HepG2 (cell line): ENCODE results near the gene NEDD4. TPM values are rescaled to one million over a fixed set of nuclear protein-coding genes. Genes with fewer than 3 reads are reported as not detected.

Experiments
- ATF1 ChIP-seq: IDR thresholded peaks from 2 replicates; pipeline ENCODE4 v1.6.1; 2016; ENCODE audit warnings: mild to moderate bottlenecking, control low read depth
- GTF3A ChIP-seq: sonication (generic); formaldehyde crosslinking; conservative IDR thresholded peaks from 2 replicates; pipeline ENCODE4 v1.4.0; 2020; ENCODE audit warnings: mild to moderate bottlenecking, missing genetic modification reagents
- HMG20B ChIP-seq: conservative IDR thresholded peaks from 2 replicates; pipeline ENCODE4 v1.6.1; 2016; ENCODE audit warnings: missing genetic modification reagents, missing compliant biosample characterization
- KDM5A ChIP-seq: fragments of 200-600 bp; sonication (generic); IDR thresholded peaks from 2 replicates; pipeline ENCODE4 v1.7.0; 2018; ENCODE audit warnings: antibody characterized with exemption, mild to moderate bottlenecking, low read length, borderline replicate concordance
- KLF15 ChIP-seq: sonication (generic); formaldehyde crosslinking; IDR thresholded peaks from 2 replicates; pipeline ENCODE4 v1.8.1; 2023; ENCODE audit warnings: borderline replicate concordance, mild to moderate bottlenecking, inconsistent platforms, missing genetic modification reagents, mixed read lengths
- MED13 ChIP-seq: sonication (generic); formaldehyde crosslinking; IDR thresholded peaks from 2 replicates; pipeline ENCODE4 v1.5.0; 2020; ENCODE audit warnings: missing genetic modification reagents
- NKX3-1 ChIP-seq: sonication (generic); formaldehyde crosslinking; IDR thresholded peaks from 2 replicates; pipeline ENCODE4 v1.5.0; 2020; ENCODE audit warnings: missing genetic modification reagents
- ZBTB3 ChIP-seq: sonication (generic); formaldehyde crosslinking; IDR thresholded peaks from 2 replicates; pipeline ENCODE4 v1.4.0; 2020; ENCODE audit warnings: low read depth, mild to moderate bottlenecking, moderate library complexity, missing genetic modification reagents, borderline replicate concordance
- ZKSCAN8 ChIP-seq: IDR thresholded peaks from 2 replicates; pipeline ENCODE4 v1.6.1; 2016; ENCODE audit warnings: borderline replicate concordance, missing genetic modification reagents, missing compliant biosample characterization
- ZNF10 ChIP-seq: sonication (generic); formaldehyde crosslinking; IDR thresholded peaks from 2 replicates; pipeline ENCODE4 v1.4.0; 2020; ENCODE audit warnings: mild to moderate bottlenecking, low read depth, missing genetic modification reagents, borderline replicate concordance
- ZNF354B ChIP-seq: sonication (generic); formaldehyde crosslinking; IDR thresholded peaks from 2 replicates; pipeline ENCODE4 v1.8.0; 2022; ENCODE audit warnings: mild to moderate bottlenecking, missing genetic modification reagents
- ZNF552 ChIP-seq: sonication (generic); formaldehyde crosslinking; IDR thresholded peaks from 2 replicates; pipeline ENCODE4 v1.9.0; 2022; ENCODE audit warnings: missing genetic modification reagents, mild to moderate bottlenecking, borderline replicate concordance
- ZNF569 ChIP-seq: sonication (generic); formaldehyde crosslinking; IDR thresholded peaks from 2 replicates; pipeline ENCODE4 v1.5.0; 2020; ENCODE audit warnings: mild to moderate bottlenecking, missing genetic modification reagents, moderate library complexity, borderline replicate concordance
- ZNF775 ChIP-seq: sonication (generic); formaldehyde crosslinking; IDR thresholded peaks from 2 replicates; pipeline ENCODE4 v1.4.0; 2020; ENCODE audit warnings: missing genetic modification reagents, mild to moderate bottlenecking, moderate library complexity, borderline replicate concordance
- polyA plus RNA-seq, 8 experiments: library from polyadenylated mRNA; depleted of rRNA in 3 of 8; stranded (reverse) in 7 of 8; unstranded in 1 of 8; fragments of >200 nt; fragmentation: Illumina TruSeq in 4 of 8; extraction: Trizol in 4 of 8; gene quantifications; 2 replicates each; pipeline versions ENCODE4 v1.2.1 to v1.2.3, GENCODE V29; 2011 to 2016; ENCODE audit warnings: low read depth in 4 of 8, missing spikeins in 1 of 8, mixed read lengths in 1 of 8; ENCODE audit not compliant: insufficient read depth in 1 of 8
- total RNA-seq, 5 experiments: library from RNA; depleted of rRNA; stranded (reverse); fragments of >200 nt; fragmentation: Illumina TruSeq; extraction: Trizol; gene quantifications; 2 replicates each; pipeline ENCODE4 v1.2.3, GENCODE V29; 2016; ENCODE audit warnings: low read depth in 1 of 5
- TF ChIP-seq, protein P1 (sequence below): sonication (generic); formaldehyde crosslinking; IDR thresholded peaks from 2 replicates; pipeline ENCODE4 v1.4.0; 2020; ENCODE audit warnings: missing genetic modification reagents, borderline replicate concordance
- TF ChIP-seq, protein P2 (sequence below): sonication (generic); formaldehyde crosslinking; IDR thresholded peaks from 2 replicates; pipeline ENCODE4 v1.5.1; 2020; ENCODE audit warnings: missing genetic modification reagents, mild to moderate bottlenecking, borderline replicate concordance
- TF ChIP-seq, protein P3 (sequence below): IDR thresholded peaks from 2 replicates; pipeline ENCODE4 v1.6.1; 2016; ENCODE audit warnings: missing genetic modification reagents, missing compliant biosample characterization
- TF ChIP-seq, protein P4 (sequence below): sonication (generic); formaldehyde crosslinking; IDR thresholded peaks from 2 replicates; pipeline ENCODE4 v1.4.0; 2020; ENCODE audit warnings: missing genetic modification reagents
- TF ChIP-seq, protein P5 (sequence below): sonication (generic); formaldehyde crosslinking; IDR thresholded peaks from 2 replicates; pipeline ENCODE4 v1.4.0; 2020; ENCODE audit warnings: missing genetic modification reagents

Gene NEDD4
- total and polyA plus RNA-seq, 2 of the 13 experiments (the other 11 are each of a cell fraction or from before 2014, with no cell fraction given) = 10.4 to 13.0 TPM

DNA sequence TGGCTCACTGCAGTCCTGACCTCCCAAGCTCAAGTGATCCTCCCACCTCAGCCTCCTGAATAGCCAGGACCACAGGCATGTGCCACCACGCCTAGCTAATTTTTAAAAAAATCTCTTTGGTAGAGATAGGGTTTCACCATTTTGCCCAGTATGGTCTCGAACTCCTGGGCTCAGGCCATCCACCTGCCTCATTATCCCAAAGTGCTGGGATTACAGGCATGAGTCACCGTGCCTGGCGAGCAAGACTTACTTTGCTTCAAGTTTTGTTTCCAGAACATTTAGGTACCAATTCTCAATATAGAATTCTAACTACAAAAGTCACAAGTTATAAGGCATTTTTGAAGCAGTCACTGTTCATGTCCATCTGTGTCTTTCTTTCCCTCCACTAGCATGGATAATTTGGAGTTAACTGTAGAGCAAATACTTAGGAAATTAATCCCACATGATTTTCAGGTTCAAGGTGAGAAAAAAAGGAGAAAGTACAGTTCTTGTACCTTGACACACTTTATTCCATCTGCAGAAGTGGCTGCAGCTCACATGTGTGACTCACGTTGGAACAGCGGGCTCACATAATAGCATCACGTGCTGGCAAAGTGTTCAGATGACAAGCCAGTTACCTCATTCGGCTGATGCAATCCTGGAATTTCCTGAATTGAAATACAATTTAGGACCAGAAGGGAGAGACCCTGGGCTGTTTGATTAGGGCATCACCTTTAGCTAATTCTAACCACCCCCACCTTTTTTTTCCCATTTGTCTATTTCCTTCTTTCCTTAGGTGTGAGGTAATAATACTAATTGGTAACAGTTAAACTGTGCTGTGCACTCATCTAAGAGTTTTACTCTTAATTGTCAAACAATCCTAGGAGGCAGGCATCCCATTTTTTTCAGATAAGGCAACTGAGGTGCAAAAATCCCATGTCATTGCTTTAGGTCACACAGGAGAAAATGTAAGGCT is 46.9 kb upstream of the NEDD4 start (continued):
- TF ChIP-seq, protein P1, sequence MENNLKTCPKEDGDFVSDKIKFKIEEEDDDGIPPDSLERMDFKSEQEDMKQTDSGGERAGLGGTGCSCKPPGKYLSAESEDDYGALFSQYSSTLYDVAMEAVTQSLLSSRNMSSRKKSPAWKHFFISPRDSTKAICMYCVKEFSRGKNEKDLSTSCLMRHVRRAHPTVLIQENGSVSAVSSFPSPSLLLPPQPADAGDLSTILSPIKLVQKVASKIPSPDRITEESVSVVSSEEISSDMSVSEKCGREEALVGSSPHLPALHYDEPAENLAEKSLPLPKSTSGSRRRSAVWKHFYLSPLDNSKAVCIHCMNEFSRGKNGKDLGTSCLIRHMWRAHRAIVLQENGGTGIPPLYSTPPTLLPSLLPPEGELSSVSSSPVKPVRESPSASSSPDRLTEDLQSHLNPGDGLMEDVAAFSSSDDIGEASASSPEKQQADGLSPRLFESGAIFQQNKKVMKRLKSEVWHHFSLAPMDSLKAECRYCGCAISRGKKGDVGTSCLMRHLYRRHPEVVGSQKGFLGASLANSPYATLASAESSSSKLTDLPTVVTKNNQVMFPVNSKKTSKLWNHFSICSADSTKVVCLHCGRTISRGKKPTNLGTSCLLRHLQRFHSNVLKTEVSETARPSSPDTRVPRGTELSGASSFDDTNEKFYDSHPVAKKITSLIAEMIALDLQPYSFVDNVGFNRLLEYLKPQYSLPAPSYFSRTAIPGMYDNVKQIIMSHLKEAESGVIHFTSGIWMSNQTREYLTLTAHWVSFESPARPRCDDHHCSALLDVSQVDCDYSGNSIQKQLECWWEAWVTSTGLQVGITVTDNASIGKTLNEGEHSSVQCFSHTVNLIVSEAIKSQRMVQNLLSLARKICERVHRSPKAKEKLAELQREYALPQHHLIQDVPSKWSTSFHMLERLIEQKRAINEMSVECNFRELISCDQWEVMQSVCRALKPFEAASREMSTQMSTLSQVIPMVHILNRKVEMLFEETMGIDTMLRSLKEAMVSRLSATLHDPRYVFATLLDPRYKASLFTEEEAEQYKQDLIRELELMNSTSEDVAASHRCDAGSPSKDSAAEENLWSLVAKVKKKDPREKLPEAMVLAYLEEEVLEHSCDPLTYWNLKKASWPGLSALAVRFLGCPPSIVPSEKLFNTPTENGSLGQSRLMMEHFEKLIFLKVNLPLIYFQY (CRISPR knock-in tag) = peak; percentile 17; the same call in 1 of the 2 replicates
- TF ChIP-seq ZKSCAN8 (CRISPR knock-in tag) (no peak), ATF1 (no peak), GTF3A (CRISPR knock-in tag) (no peak), MED13 (CRISPR knock-in tag) (no peak), HMG20B (no peak), KDM5A (no peak), ZBTB3 (CRISPR knock-in tag) (no peak), ZNF775 (CRISPR knock-in tag) (no peak), ZNF569 (CRISPR knock-in tag) (no peak), ZNF552 (no peak), NKX3-1 (CRISPR knock-in tag) (no peak), ZNF354B (no peak), KLF15 (CRISPR knock-in tag) (no peak), ZNF10 (CRISPR knock-in tag) (no peak)
- TF ChIP-seq, protein P2, sequence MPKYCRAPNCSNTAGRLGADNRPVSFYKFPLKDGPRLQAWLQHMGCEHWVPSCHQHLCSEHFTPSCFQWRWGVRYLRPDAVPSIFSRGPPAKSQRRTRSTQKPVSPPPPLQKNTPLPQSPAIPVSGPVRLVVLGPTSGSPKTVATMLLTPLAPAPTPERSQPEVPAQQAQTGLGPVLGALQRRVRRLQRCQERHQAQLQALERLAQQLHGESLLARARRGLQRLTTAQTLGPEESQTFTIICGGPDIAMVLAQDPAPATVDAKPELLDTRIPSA = no peak
- TF ChIP-seq, protein P3, sequence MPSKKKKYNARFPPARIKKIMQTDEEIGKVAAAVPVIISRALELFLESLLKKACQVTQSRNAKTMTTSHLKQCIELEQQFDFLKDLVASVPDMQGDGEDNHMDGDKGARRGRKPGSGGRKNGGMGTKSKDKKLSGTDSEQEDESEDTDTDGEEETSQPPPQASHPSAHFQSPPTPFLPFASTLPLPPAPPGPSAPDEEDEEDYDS = no peak
- TF ChIP-seq, protein P4, sequence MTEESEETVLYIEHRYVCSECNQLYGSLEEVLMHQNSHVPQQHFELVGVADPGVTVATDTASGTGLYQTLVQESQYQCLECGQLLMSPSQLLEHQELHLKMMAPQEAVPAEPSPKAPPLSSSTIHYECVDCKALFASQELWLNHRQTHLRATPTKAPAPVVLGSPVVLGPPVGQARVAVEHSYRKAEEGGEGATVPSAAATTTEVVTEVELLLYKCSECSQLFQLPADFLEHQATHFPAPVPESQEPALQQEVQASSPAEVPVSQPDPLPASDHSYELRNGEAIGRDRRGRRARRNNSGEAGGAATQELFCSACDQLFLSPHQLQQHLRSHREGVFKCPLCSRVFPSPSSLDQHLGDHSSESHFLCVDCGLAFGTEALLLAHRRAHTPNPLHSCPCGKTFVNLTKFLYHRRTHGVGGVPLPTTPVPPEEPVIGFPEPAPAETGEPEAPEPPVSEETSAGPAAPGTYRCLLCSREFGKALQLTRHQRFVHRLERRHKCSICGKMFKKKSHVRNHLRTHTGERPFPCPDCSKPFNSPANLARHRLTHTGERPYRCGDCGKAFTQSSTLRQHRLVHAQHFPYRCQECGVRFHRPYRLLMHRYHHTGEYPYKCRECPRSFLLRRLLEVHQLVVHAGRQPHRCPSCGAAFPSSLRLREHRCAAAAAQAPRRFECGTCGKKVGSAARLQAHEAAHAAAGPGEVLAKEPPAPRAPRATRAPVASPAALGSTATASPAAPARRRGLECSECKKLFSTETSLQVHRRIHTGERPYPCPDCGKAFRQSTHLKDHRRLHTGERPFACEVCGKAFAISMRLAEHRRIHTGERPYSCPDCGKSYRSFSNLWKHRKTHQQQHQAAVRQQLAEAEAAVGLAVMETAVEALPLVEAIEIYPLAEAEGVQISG = peak; percentile 55; the same call in 1 of the 2 replicates
- TF ChIP-seq, protein P5, sequence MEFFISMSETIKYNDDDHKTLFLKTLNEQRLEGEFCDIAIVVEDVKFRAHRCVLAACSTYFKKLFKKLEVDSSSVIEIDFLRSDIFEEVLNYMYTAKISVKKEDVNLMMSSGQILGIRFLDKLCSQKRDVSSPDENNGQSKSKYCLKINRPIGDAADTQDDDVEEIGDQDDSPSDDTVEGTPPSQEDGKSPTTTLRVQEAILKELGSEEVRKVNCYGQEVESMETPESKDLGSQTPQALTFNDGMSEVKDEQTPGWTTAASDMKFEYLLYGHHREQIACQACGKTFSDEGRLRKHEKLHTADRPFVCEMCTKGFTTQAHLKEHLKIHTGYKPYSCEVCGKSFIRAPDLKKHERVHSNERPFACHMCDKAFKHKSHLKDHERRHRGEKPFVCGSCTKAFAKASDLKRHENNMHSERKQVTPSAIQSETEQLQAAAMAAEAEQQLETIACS (CRISPR knock-in tag) = no peak
